Measurements from ENCODE around the gene FRK.

The FRK gene

GRCh38 chr6:116040993-116041392 is 19.7 kb downstream of the FRK start:
- peaks cover 0 to 5% (median 0%) of the 10 kb centered on the region in 5 donors for H3K9me3 ChIP-seq (ENCODE audit: control insufficient read depth in 5 of 5, low read length in 5 of 5)
- H3K27me3 ChIP-seq (ENCODE audit: control insufficient read depth in 5 of 5, insufficient read depth in 4 of 5, low read length in 5 of 5): no peaks in the 10 kb centered on the region
- no peaks in the 10 kb centered on the region for H3K36me3 ChIP-seq (ENCODE audit: control insufficient read depth in 5 of 5, insufficient read depth in 5 of 5, low read length in 5 of 5)
- no peak overlapping the region for H3K27ac ChIP-seq (ENCODE audit: low read depth, low read length)
- no peaks in the 10 kb centered on the region for H3K4me1 ChIP-seq (ENCODE audit: control insufficient read depth in 5 of 5, insufficient read depth in 5 of 5, low read length in 5 of 5)
- H3K4me3 ChIP-seq (ENCODE audit: low read depth in 1 of 5, low read length in 5 of 5): no peak overlapping the region
- no peak overlapping the region for H3K9ac ChIP-seq (ENCODE audit: low read length in 5 of 5)

- H3K9me3 ChIP-seq (ENCODE audit: control insufficient read depth in 5 of 5, low read length in 5 of 5): peaks cover 0 to 3% (median 0%) of the 10 kb centered on the region in 5 donors
- H3K27ac ChIP-seq (ENCODE audit: low read depth, low read length): no peak overlapping the region
- H3K9ac ChIP-seq (ENCODE audit: low read length in 5 of 5): no peak overlapping the region
- peaks cover 0 to 12% (median 5%) of the 10 kb centered on the region in 5 donors for H3K4me1 ChIP-seq (ENCODE audit: control insufficient read depth in 5 of 5, insufficient read depth in 5 of 5, low read length in 5 of 5)
- H3K4me3 ChIP-seq (ENCODE audit: low read depth in 1 of 5, low read length in 5 of 5): no peak overlapping the region
- no peaks in the 10 kb centered on the region for H3K36me3 ChIP-seq (ENCODE audit: control insufficient read depth in 5 of 5, insufficient read depth in 5 of 5, low read length in 5 of 5)
- H3K27me3 ChIP-seq (ENCODE audit: control insufficient read depth in 5 of 5, insufficient read depth in 4 of 5, low read length in 5 of 5): no peaks in the 10 kb centered on the region
These were observed 23.8 kb downstream of the FRK start for GRCh38 chr6:116036885-116037284.

GRCh38 chr6:116036075-116036773 is 24.5 kb downstream of the FRK start:
- Histone ChIP-seq H3K4me1 (ENCODE audit: control insufficient read depth in 5 of 5, insufficient read depth in 5 of 5, low read length in 5 of 5) (peaks cover 0 to 14% (median 5%) of the 10 kb centered on the region in 5 donors), H3K4me3 (ENCODE audit: low read depth in 1 of 5, low read length in 5 of 5) (no peak overlapping the region), H3K9me3 (ENCODE audit: control insufficient read depth in 5 of 5, low read length in 5 of 5) (peaks cover 0 to 3% (median 0%) of the 10 kb centered on the region in 5 donors), H3K27me3 (ENCODE audit: control insufficient read depth in 5 of 5, insufficient read depth in 4 of 5, low read length in 5 of 5) (no peaks in the 10 kb centered on the region), H3K9ac (ENCODE audit: low read length in 5 of 5) (no peak overlapping the region), H3K36me3 (ENCODE audit: control insufficient read depth in 5 of 5, insufficient read depth in 5 of 5, low read length in 5 of 5) (no peaks in the 10 kb centered on the region), H3K27ac (ENCODE audit: low read depth, low read length) (no peak overlapping the region)

DNA sequence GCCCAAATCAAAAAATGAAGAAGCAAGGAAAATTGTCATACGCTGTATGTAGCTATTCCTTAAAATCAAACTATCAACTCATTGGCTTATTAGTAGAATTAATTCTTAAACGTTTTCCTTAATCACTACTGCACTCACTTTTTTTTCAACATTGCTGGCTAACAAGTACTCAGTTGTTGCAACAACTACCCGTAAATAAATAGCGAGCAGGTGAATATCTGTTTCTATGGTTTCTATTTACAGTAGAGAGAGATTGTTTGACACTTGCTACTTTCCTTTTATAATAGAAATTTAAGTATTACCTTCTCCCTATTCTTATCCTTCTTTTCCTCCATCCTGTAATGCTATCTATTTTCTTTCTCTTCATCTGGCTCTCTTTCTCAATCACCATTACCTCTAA is 25.1 kb downstream of the FRK start:
- no peak overlapping the region for H3K9ac ChIP-seq (ENCODE audit: low read length in 5 of 5)
- H3K27ac ChIP-seq (ENCODE audit: low read depth, low read length): no peak overlapping the region
- H3K9me3 ChIP-seq (ENCODE audit: control insufficient read depth in 5 of 5, low read length in 5 of 5): peaks cover 0 to 3% (median 0%) of the 10 kb centered on the region in 5 donors
- H3K27me3 ChIP-seq (ENCODE audit: control insufficient read depth in 5 of 5, insufficient read depth in 4 of 5, low read length in 5 of 5): no peaks in the 10 kb centered on the region
- no peak overlapping the region for H3K4me3 ChIP-seq (ENCODE audit: low read depth in 1 of 5, low read length in 5 of 5)
- H3K36me3 ChIP-seq (ENCODE audit: control insufficient read depth in 5 of 5, insufficient read depth in 5 of 5, low read length in 5 of 5): no peaks in the 10 kb centered on the region
- H3K4me1 ChIP-seq (ENCODE audit: control insufficient read depth in 5 of 5, insufficient read depth in 5 of 5, low read length in 5 of 5): peaks cover 0 to 18% (median 10%) of the 10 kb centered on the region in 5 donors

GRCh38 chr6:116034327-116034726 is 26.4 kb downstream of the FRK start:
- peaks cover 0 to 23% (median 12%) of the 10 kb centered on the region in 5 donors for H3K4me1 ChIP-seq (ENCODE audit: control insufficient read depth in 5 of 5, insufficient read depth in 5 of 5, low read length in 5 of 5)
- H3K9ac ChIP-seq (ENCODE audit: low read length in 5 of 5): no peak overlapping the region
- H3K27ac ChIP-seq (ENCODE audit: low read depth, low read length): no peak overlapping the region
- H3K9me3 ChIP-seq (ENCODE audit: control insufficient read depth in 5 of 5, low read length in 5 of 5): peaks cover 0 to 3% (median 0%) of the 10 kb centered on the region in 5 donors
- no peaks in the 10 kb centered on the region for H3K27me3 ChIP-seq (ENCODE audit: control insufficient read depth in 5 of 5, insufficient read depth in 4 of 5, low read length in 5 of 5)
- no peak overlapping the region for H3K4me3 ChIP-seq (ENCODE audit: low read depth in 1 of 5, low read length in 5 of 5)
- no peaks in the 10 kb centered on the region for H3K36me3 ChIP-seq (ENCODE audit: control insufficient read depth in 5 of 5, insufficient read depth in 5 of 5, low read length in 5 of 5)

DNA sequence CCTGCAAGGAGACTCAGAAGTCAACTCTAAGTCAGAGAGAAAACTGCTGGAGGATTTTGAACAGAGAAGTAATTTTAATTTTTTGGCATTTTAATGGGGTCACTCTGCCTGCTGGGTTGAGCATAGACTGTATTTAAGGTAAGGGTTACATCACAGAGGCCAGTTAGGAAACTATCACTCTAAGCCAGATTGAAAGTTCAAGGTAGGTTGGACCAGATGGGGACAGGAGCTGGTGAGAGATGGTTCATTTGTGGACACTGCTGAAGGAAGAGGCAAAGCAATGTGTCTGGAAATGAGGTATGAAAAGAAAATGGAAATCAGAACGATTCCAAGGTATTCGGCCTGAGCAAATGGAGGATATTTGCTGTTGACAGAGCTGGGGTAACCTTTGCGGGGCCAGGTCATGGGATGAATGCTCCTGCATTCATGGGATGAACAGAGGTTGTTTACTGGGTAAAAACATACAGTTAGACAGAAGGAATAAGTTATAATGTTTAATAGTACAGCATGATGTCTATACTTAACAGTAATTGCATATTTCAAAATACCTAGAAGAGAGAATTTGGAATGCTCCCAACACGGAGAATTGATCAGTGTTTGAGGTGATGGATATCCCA is 26.9 kb downstream of the FRK start:
- H3K9ac ChIP-seq (ENCODE audit: low read length in 5 of 5): no peak overlapping the region
- no peaks in the 10 kb centered on the region for H3K27me3 ChIP-seq (ENCODE audit: control insufficient read depth in 5 of 5, insufficient read depth in 4 of 5, low read length in 5 of 5)
- no peaks in the 10 kb centered on the region for H3K9me3 ChIP-seq (ENCODE audit: control insufficient read depth in 5 of 5, low read length in 5 of 5)
- no peaks in the 10 kb centered on the region for H3K36me3 ChIP-seq (ENCODE audit: control insufficient read depth in 5 of 5, insufficient read depth in 5 of 5, low read length in 5 of 5)
- peaks cover 0 to 23% (median 12%) of the 10 kb centered on the region in 5 donors for H3K4me1 ChIP-seq (ENCODE audit: control insufficient read depth in 5 of 5, insufficient read depth in 5 of 5, low read length in 5 of 5)
- H3K4me3 ChIP-seq (ENCODE audit: low read depth in 1 of 5, low read length in 5 of 5): no peak overlapping the region
- no peak overlapping the region for H3K27ac ChIP-seq (ENCODE audit: low read depth, low read length)

DNA sequence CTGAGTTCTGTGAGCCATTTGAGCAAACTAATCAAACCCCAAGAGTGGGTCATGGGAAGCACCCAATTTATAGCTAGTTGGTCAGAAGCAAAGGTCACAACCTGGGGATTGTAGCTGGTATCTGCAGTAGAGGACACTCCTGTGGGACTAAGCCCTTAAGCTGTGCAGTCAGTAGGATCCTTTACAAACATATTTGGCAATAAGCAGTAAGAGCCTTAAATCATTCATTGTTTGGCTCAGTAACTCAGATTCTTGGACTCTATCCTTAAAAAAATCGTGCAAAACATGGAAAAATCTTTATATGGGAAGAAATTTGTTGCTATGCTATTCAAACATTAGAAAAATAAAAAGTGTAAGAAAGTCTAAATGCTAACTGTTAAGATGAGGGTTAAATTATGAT is 29.9 kb downstream of the FRK start:
- no peaks in the 10 kb centered on the region for H3K9me3 ChIP-seq (ENCODE audit: control insufficient read depth in 5 of 5, low read length in 5 of 5)
- no peaks in the 10 kb centered on the region for H3K27me3 ChIP-seq (ENCODE audit: control insufficient read depth in 5 of 5, insufficient read depth in 4 of 5, low read length in 5 of 5)
- H3K4me3 ChIP-seq (ENCODE audit: low read depth in 1 of 5, low read length in 5 of 5): peak overlapping the region in 1 of 5 donors; percentile 48
- no peak overlapping the region for H3K27ac ChIP-seq (ENCODE audit: low read depth, low read length)
- H3K4me1 ChIP-seq (ENCODE audit: control insufficient read depth in 5 of 5, insufficient read depth in 5 of 5, low read length in 5 of 5): peaks cover 0 to 23% (median 12%) of the 10 kb centered on the region in 5 donors
- H3K36me3 ChIP-seq (ENCODE audit: control insufficient read depth in 5 of 5, insufficient read depth in 5 of 5, low read length in 5 of 5): no peaks in the 10 kb centered on the region
- H3K9ac ChIP-seq (ENCODE audit: low read length in 5 of 5): no peak overlapping the region

GRCh38 chr6:116029535-116029934 is 31.2 kb downstream of the FRK start:
- H3K9me3 ChIP-seq (ENCODE audit: control insufficient read depth in 5 of 5, low read length in 5 of 5): no peaks in the 10 kb centered on the region
- no peak overlapping the region for H3K9ac ChIP-seq (ENCODE audit: low read length in 5 of 5)
- no peaks in the 10 kb centered on the region for H3K36me3 ChIP-seq (ENCODE audit: control insufficient read depth in 5 of 5, insufficient read depth in 5 of 5, low read length in 5 of 5)
- peaks cover 0 to 23% (median 12%) of the 10 kb centered on the region in 5 donors for H3K4me1 ChIP-seq (ENCODE audit: control insufficient read depth in 5 of 5, insufficient read depth in 5 of 5, low read length in 5 of 5)
- no peak overlapping the region for H3K4me3 ChIP-seq (ENCODE audit: low read depth in 1 of 5, low read length in 5 of 5)
- H3K27me3 ChIP-seq (ENCODE audit: control insufficient read depth in 5 of 5, insufficient read depth in 4 of 5, low read length in 5 of 5): no peaks in the 10 kb centered on the region
- H3K27ac ChIP-seq (ENCODE audit: low read depth, low read length): no peak overlapping the region

DNA sequence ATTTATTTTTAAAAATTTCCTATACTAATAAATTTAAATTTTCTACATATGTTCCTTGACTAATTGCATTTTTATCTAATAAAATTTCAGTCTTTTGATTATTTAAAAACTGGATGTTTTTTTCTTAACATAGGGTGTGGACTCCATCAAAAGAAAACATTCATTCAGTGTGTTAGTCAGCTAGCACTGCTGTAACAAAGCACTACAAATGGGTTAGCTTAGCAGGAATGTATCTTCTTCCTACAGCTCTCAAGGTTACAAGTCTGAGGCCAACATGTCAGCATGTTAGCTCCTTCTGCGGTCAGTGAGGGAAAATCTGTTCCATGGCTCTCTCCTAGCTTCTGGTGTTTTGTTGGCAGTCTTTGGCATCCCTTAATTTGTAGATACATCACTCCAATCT is 32.5 kb downstream of the FRK start:
- H3K9ac ChIP-seq (ENCODE audit: low read length in 5 of 5): no peak overlapping the region
- no peak overlapping the region for H3K27ac ChIP-seq (ENCODE audit: low read depth, low read length)
- no peak overlapping the region for H3K4me3 ChIP-seq (ENCODE audit: low read depth in 1 of 5, low read length in 5 of 5)
- H3K9me3 ChIP-seq (ENCODE audit: control insufficient read depth in 5 of 5, low read length in 5 of 5): no peaks in the 10 kb centered on the region
- no peaks in the 10 kb centered on the region for H3K27me3 ChIP-seq (ENCODE audit: control insufficient read depth in 5 of 5, insufficient read depth in 4 of 5, low read length in 5 of 5)
- H3K36me3 ChIP-seq (ENCODE audit: control insufficient read depth in 5 of 5, insufficient read depth in 5 of 5, low read length in 5 of 5): no peaks in the 10 kb centered on the region
- peaks cover 0 to 12% (median 7%) of the 10 kb centered on the region in 5 donors for H3K4me1 ChIP-seq (ENCODE audit: control insufficient read depth in 5 of 5, insufficient read depth in 5 of 5, low read length in 5 of 5)

DNA sequence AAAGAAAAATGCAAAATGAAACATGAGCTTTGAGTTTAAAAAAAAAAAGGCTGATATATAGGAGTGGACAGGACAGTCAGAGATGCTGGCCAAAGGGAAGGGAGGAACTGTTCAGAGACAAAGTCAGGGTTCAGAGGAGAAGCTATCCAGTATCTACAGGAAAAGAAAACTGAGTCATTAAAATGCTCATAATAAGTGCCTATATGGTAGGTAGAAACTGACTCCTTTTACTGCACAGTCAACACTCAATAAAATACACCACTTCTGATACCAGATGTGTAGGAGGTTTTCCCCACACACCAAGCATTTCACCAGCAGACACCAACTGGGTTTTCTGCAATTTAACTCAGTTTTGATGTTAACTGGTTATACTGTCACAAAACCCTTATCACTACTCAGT is 32.9 kb downstream of the FRK start:
- Histone ChIP-seq H3K27me3 (ENCODE audit: control insufficient read depth in 5 of 5, insufficient read depth in 4 of 5, low read length in 5 of 5) (no peaks in the 10 kb centered on the region), H3K36me3 (ENCODE audit: control insufficient read depth in 5 of 5, insufficient read depth in 5 of 5, low read length in 5 of 5) (no peaks in the 10 kb centered on the region), H3K27ac (ENCODE audit: low read depth, low read length) (no peak overlapping the region), H3K4me3 (ENCODE audit: low read depth in 1 of 5, low read length in 5 of 5) (no peak overlapping the region), H3K4me1 (ENCODE audit: control insufficient read depth in 5 of 5, insufficient read depth in 5 of 5, low read length in 5 of 5) (peaks cover 0 to 12% (median 7%) of the 10 kb centered on the region in 5 donors), H3K9ac (ENCODE audit: low read length in 5 of 5) (no peak overlapping the region), H3K9me3 (ENCODE audit: control insufficient read depth in 5 of 5, low read length in 5 of 5) (no peaks in the 10 kb centered on the region)

Data from subcutaneous abdominal adipose tissue (tissue), 5 donors.